HG02852 (cell line): Measurements from ENCODE around the gene MVP.

Experiments
- ATAC-seq: cut with Tn5 transposase; IDR thresholded peaks from one replicate; pipeline ENCODE4 v1.9.1; 2021; ENCODE audit warnings: mild to moderate bottlenecking, moderate library complexity; ENCODE audit not compliant: unreplicated experiment

Gene MVP

GRCh38 chr16:29804020-29804419 is 16.2 kb upstream of the MVP start:
- no peak for ATAC-seq

GRCh38 chr16:29804455-29805231 is 15.6 kb upstream of the MVP start:
- no peak for ATAC-seq

DNA sequence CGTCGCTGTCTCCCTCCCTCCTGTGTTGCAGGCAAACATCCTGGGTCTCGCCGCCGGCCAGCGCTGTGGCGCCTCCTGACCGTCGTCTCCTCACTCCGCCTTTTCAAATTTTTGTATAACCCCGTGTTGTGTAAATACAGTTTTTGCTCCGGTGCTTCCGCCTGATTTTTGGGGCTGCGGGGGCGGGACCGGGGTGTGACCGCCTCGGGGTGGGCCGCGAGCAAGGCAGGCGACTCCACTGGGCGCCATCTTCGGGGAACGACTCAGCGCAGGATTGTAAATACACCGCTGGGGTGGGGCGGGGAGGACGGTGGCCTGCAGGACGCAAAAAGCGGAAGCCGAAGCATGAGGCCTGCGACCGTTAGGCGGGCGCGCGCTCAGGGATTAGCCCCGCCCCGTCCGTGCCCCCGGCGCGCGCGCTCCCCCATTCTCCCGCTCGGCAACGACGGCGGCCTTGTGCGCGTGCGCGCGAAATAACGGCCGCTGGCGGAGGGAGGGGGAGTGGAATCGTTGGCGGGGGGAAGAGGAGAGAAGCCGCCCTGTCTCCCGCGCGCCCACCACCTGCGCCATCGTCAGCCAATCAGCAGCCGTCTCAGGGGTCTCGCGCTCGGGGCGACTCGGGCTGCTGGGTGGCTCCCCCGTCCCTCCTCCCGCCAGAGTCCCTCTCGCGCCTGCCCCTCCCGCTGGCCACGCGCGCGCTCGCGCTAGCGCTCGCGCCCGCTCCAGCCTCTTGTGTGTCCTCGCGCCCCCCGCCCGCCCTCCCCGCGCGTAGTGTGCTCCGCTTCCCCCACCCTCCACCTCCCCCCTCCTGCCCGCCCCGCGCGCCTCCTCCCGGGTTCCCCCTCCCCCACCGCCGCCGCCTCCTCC is 14.8 kb upstream of the MVP start:
- peak; percentile 50 for ATAC-seq

GRCh38 chr16:29806099-29806579 is 14.1 kb upstream of the MVP start, which contains the start of gene MAZ:
TSS of gene MAZ (plus strand) at chr16:29806529. CDS start at chr16:29806702, 173 bp downstream.
- ATAC-seq = no peak

DNA sequence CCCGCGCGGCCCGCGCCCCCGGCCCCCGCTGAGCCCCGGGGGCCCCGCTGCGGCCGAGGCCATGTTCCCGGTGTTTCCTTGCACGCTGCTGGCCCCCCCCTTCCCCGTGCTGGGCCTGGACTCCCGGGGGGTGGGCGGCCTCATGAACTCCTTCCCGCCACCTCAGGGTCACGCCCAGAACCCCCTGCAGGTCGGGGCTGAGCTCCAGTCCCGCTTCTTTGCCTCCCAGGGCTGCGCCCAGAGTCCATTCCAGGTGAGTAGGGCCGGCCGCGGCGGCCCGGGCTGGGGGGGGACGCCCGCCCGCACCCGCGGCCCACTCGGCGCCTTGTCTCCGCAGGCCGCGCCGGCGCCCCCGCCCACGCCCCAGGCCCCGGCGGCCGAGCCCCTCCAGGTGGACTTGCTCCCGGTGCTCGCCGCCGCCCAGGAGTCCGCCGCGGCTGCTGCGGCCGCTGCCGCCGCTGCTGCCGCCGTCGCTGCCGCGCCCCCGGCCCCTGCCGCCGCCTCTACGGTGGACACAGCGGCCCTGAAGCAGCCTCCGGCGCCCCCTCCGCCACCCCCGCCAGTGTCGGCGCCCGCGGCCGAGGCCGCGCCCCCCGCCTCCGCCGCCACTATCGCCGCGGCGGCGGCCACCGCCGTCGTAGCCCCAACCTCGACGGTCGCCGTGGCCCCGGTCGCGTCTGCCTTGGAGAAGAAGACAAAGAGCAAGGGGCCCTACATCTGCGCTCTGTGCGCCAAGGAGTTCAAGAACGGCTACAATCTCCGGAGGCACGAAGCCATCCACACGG is 13.4 kb upstream of the MVP start:
- no peak for ATAC-seq

GRCh38 chr16:29807426-29808218 is 12.6 kb upstream of the MVP start:
- no peak for ATAC-seq

GRCh38 chr16:29808219-29808900 is 11.9 kb upstream of the MVP start:
- no peak for ATAC-seq

DNA sequence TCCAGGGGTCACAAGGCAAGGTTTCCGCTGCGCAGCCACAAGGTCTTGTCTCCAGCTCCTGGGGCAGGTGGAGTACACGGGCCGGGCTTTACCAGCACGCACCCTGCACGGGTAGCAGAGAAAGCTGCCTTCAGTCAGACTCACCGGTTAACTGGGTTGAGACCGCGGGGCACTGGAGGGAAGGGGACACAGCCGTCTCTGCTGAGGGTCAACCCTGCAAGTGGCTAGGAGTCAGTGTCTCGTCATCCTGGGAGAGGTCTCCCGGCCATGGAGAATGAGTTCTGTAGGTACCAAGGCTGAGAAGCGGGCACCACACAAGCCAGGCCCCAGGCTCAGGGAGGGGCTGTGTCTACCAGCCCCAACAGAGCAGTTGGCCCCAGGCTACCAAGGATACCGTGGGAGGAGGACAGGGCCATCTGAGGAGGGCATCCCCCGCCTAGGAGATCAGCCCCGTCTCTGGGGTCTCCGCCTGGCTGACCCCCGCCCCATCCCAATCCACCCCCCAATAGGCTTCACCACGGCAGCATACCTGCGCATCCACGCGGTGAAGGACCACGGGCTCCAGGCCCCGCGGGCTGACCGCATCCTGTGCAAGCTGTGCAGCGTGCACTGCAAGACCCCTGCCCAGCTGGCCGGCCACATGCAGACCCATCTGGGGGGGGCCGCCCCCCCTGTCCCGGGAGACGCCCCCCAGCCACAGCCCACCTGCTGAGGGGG is 11.1 kb upstream of the MVP start:
- no peak for ATAC-seq

DNA sequence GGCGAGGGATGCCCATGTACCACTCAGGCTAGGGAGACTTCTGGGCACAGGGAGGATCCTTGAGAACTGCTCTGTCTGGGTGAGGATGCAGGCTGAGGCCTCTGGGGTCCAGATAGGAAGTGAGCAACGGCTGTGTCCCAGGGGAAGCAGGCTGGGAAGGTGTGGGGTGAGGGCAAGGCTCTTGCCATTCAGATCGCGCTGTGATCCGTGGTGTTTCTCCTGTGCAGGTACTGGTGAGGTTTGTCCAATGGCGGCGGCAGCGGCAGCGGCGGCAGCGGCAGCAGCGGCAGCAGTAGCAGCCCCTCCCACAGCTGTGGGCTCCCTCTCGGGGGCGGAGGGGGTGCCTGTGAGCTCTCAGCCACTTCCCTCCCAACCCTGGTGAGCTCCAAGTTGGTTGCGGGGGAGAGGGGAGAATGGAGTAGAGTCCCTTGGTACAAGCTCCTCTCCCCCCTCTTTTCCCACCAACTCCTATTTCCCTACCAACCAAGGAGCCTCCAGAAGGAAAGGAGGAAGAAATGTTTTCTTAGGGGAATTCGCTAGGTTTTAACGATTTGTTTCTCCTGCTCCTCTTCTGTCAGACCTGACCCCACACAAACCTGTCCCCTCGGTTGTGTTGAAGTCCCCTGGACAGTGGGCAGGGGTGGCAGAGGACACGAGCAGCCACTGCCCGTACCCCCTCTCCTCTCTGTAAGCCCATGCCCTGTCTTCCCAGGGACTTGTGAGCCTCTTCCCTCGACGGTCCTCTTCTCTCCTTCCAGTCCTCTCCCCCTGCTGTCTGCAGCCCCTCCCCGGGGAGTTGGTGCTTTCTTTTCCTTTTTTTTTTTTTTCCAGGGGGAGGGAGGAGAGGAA is 10.2 kb upstream of the MVP start:
- no peak for ATAC-seq

- no peak for ATAC-seq
Observed at GRCh38 chr16:29810699-29811169, 9.5 kb upstream of the MVP start.

GRCh38 chr16:29811170-29811895 is 8.9 kb upstream of the MVP start:
- peak; percentile 36 for ATAC-seq

DNA sequence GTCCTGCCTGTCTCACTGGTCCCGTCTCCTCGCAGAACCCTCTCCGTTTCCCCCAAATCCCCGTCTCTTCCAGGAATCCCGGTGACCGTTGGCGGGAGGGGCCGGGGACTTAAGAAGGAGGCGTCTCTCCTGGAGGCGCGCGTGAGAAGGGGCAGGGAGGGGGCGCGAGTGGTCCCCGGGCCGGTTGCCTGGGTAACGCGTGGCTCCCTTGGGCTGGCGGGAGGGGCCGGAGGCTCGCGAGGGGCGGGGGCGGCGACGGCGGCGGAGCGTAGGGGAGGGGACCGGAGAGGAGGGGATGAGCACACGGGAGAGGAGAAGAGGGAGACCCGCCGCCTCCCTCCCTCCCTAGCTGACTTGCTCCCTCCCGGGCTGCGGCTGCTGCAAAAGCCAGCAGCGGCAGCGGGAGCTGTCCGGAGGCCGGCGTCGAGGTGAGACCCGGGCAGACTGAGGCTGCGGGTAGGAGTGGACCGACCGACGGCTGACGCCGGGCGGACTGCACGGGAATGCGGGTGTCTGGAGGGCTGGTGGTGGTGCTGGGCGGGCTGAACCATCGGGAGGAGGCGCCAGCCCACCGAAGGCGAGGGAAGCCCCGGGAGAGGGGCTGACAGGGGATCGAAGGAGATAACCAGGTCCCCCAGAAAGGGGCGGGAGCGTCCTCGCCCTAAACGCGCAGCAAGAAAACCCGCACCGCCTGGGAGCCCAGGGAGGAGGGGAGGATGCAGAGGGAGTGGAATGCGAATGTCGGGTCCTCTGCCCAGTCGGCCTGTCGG is 8.2 kb upstream of the MVP start, which contains the start of gene PRRT2:
TSS of gene PRRT2 (plus strand) at position 298 of the 770 bp plus-strand sequence. CDS start 862 bp downstream, outside the sequence.
- ATAC-seq = no peak

DNA sequence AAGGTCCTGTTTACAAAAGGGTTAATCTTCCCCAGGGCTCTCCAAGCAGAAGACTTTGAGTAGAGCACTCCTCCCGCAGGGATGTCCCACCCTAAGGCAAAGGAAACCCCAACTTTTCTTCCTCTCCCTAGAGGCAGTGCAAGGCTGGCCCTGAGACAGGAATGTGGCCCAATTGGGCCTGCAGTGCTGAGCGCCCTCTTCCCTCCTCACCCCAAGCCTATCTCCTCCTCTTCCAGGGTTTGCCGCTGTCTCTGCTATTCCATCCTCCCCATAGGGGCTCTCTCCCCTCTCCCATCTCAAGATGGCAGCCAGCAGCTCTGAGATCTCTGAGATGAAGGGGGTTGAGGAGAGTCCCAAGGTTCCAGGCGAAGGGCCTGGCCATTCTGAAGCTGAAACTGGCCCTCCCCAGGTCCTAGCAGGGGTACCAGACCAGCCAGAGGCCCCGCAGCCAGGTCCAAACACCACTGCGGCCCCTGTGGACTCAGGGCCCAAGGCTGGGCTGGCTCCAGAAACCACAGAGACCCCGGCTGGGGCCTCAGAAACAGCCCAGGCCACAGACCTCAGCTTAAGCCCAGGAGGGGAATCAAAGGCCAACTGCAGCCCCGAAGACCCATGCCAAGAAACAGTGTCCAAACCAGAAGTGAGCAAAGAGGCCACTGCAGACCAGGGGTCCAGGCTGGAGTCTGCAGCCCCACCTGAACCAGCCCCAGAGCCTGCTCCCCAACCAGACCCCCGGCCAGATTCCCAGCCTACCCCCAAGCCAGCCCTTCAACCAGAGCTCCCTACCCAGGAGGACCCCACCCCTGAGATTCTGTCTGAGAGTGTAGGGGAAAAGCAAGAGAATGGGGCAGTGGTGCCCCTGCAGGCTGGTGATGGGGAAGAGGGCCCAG is 7.3 kb upstream of the MVP start:
- ATAC-seq = no peak

- ATAC-seq = no peak
Observed at GRCh38 chr16:29813644-29814562, 6.4 kb upstream of the MVP start.
